Measurements from ENCODE around the gene ATP1A4. TPM values are rescaled to one million over a fixed set of nuclear protein-coding genes. Genes with fewer than 3 reads are reported as not detected.

The ATP1A4 gene
- total RNA-seq, 4 donors from 2014 or later: 0.07 to 0.47 TPM; not detected in 2

GRCh38 chr1:160112357-160112756 lies 39.0 kb upstream of the ATP1A4 start:
- no peaks in the 10 kb centered on the region for H3K9me3 ChIP-seq
- in situ Hi-C loops (cut with MboI; ENCODE audit: low sequenced_read_pairs in 4 of 4): no loop called here
- peak overlapping the region; percentile 97 to 100 (median 98) for H3K27ac ChIP-seq
- peaks cover 40 to 51% of the 10 kb centered on the region in 2 donors for H3K4me1 ChIP-seq
- H3K36me3 ChIP-seq: no peaks in the 10 kb centered on the region
- H3K4me3 ChIP-seq: no peak overlapping the region
- TF ChIP-seq CTCF (IDR thresholded peaks at IDR 0.05 in 4 of 5, conservative IDR thresholded peaks at IDR 0.05 in 1 of 5) (no peak), POLR2A (IDR thresholded peaks at IDR 0.05) (no peak)
- ATAC-seq (no peak), DNase-seq (no peak)
- no peaks in the 10 kb centered on the region for H3K27me3 ChIP-seq
- intact Hi-C loops (cut with DNase I; ENCODE audit: low total_unique reads): no loop called here

DNA sequence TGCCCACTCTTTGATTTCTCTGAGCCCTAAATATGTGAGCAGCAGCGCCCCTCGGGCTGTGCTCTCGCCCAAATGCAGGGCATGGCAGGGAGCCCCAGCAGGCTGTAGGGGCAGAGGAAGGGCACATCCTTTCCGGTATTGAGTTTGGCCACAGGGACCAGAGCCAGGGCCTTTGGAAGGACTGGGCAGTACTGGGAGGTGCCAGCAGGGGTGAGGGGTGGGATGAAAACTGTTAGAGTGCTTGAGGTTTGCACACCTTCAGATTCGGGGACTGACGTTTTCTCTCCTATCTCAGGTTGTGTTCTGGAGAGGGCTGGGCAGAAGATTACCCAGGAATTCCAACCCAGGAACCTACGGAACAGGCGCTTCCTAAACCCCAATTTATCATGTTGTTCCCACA lies 38.0 kb upstream of the ATP1A4 start:
- H3K27me3 ChIP-seq: no peaks in the 10 kb centered on the region
- ATAC-seq: no peak
- in situ Hi-C loops (cut with MboI; ENCODE audit: low sequenced_read_pairs in 4 of 4): no loop called here
- peaks cover 46 to 59% of the 10 kb centered on the region in 2 donors for H3K4me1 ChIP-seq
- no peak overlapping the region for H3K4me3 ChIP-seq
- H3K36me3 ChIP-seq: no peaks in the 10 kb centered on the region
- no peak for DNase-seq
- H3K27ac ChIP-seq: peak overlapping the region; percentile 97 to 100 (median 98)
- no peaks in the 10 kb centered on the region for H3K9me3 ChIP-seq
- no peak for TF ChIP-seq POLR2A (IDR thresholded peaks at IDR 0.05)
- peak in 3 of 5 experiments; percentile 29 to 45 (median 34) for TF ChIP-seq CTCF (IDR thresholded peaks at IDR 0.05 in 4 of 5, conservative IDR thresholded peaks at IDR 0.05 in 1 of 5)
- intact Hi-C loops (cut with DNase I; ENCODE audit: low total_unique reads): no loop called here

DNA sequence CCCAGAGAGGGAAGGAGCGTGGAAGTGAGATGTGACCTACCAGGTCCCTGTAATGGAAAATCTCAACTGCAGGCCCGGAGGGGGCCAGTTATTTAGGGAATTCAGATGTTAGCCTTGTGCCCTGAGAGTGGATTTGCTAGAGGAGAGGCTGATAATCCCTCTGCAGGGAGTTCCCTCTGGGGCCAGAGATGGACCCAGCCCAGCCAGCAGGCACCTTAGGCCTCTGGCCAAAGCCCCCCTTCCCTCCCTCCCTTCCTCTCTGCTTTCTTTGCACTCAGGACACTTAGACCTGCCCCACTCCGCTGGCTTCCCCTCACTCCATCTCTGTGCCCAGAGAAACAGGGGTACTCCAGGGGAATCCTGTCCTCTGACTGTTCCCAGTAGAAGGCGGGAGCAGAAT lies 37.3 kb upstream of the ATP1A4 start:
- no peak for TF ChIP-seq POLR2A (IDR thresholded peaks at IDR 0.05)
- Histone ChIP-seq H3K36me3 (no peaks in the 10 kb centered on the region), H3K4me3 (no peak overlapping the region), H3K27me3 (no peaks in the 10 kb centered on the region), H3K27ac (peak overlapping the region; percentile 97 to 100 (median 98)), H3K9me3 (no peaks in the 10 kb centered on the region), H3K4me1 (peaks cover 50 to 64% of the 10 kb centered on the region in 2 donors)
- intact Hi-C loops (cut with DNase I; ENCODE audit: low total_unique reads): no loop called here
- ATAC-seq (no peak), DNase-seq (no peak)
- in situ Hi-C loops (cut with MboI; ENCODE audit: low sequenced_read_pairs in 4 of 4): no loop called here

DNA sequence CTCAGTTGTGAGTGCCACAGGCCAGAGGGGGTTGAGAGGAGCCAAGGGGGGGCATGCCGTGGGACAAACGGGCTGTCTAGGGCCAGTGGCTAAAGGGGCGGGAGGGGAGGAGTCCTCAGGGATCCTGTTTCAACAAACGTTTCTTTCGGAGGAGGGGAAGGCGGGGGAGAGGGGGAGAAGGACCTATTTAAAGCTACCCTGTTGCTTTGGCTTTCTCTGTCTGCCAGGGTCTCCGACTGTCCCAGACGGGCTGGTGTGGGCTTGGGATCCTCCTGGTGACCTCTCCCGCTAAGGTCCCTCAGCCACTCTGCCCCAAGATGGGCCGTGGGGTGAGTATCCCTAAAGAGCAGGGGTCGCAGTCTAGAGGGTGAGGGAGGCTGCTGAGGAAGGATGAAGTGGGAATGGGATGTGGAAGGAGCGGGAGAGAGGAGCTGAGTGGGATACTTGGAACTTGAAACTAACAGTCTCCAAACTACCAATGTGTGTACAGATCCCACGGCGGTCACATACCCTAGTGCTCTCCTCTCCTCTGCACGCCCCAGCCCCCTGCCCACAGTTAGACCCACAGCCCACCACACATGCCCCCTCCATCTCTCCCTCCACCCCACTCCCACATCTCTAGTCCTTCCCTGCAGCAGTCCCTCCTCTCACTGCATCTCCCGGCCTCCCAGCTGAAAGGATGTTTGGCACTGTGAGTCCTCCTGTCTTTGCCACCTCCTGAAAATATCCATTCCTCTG lies 35.7 kb upstream of the ATP1A4 start, which contains the start of gene ATP1A2:
ATP1A2 (plus strand) TSS at position 215 of the 738 bp plus-strand sequence; CDS start at position 318, 103 bp downstream.
- Histone ChIP-seq H3K4me3 (peak within 1 kb of the TSS; percentile 54 to 86 (median 72)), H3K36me3 (peaks cover 0 to 2% of the 10 kb centered on the region in 2 donors), H3K27ac (peak within 1 kb of the TSS; percentile 97 to 100 (median 98)), H3K4me1 (peaks cover 60 to 67% of the 10 kb centered on the region in 2 donors), H3K9me3 (no peaks in the 10 kb centered on the region), H3K27me3 (no peaks in the 10 kb centered on the region)
- in situ Hi-C loops (cut with MboI; ENCODE audit: low sequenced_read_pairs in 4 of 4): no loop called here
- ATAC-seq (peak; percentile 57 to 63), DNase-seq (peak; percentile 78 to 95)
- intact Hi-C loops (cut with DNase I; ENCODE audit: low total_unique reads): loop anchor here (5.0 kb wide), 1 partner anchor 77 kb away; the partner anchor contains the start of gene CASQ1
- TF ChIP-seq POLR2A (IDR thresholded peaks at IDR 0.05) (peak; percentile 96 to 97), CTCF (IDR thresholded peaks at IDR 0.05 in 4 of 5, conservative IDR thresholded peaks at IDR 0.05 in 1 of 5) (no peak)

Measured in gastrocnemius medialis (tissue), 4 donors.